CD4-positive, alpha-beta T cell treated with Interleukin-21 for 1 hour (primary cell): Measurements from ENCODE around the gene NDUFB2.

Experiments
- DNase-seq: peaks from one replicate; pipeline ENCODE4 v3.0.0-alpha.2; 2020

NDUFB2 gene

GRCh38 chr7:140746751-140747150 lies 50.2 kb downstream of the NDUFB2 start:
- DNase-seq: no peak

GRCh38 chr7:140752533-140752932 lies 56.0 kb downstream of the NDUFB2 start:
- no peak for DNase-seq

DNA sequence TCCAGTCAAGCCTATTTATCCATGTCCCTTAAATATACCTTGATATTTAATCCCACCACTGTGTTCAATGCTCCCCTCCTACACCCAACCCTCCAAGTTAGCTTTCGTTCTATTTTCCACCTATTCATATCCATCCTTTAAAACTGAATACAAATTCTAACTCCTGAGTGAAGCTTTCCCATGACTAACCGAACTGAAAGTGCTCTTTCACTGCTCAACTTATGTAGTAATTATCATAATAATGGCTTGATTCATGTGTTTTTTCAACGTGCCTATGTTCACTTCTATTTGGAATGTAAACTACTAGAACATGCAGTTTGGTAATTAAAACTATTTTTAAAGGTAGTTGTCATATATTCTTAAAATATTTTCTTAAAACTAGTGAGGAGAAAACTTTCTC lies 58.0 kb downstream of the NDUFB2 start:
- DNase-seq: no peak
